SK-N-SH treated with all-trans-retinoic acid at 6 μM for 48 hours (cell line): ENCODE measurements around the gene HTR6.

Experiments
- ATAC-seq: fragments of 200-7000 bp; cut with Tn5 transposase; 3 replicates; pipeline ENCODE4 v1.9.1; 2020; ENCODE audit warnings: mild to moderate bottlenecking, moderate library complexity
- ARNTL ChIP-seq: fragments of 450-650 bp; formaldehyde crosslinking; IDR thresholded peaks from 2 replicates; pipeline ENCODE4 v1.5.0; 2020; ENCODE audit warnings: low read depth, mild to moderate bottlenecking, moderate library complexity, borderline replicate concordance
- CREB5 ChIP-seq: fragments of 250-450 bp; sonication (Bioruptor Pico); IDR thresholded peaks from 2 replicates; pipeline ENCODE4 v1.5.1; 2020; ENCODE audit warnings: low read depth, mild to moderate bottlenecking, moderate library complexity
- CSDC2 ChIP-seq: fragments of 250-450 bp; sonication (Bioruptor Pico); IDR thresholded peaks from 2 replicates; pipeline ENCODE4 v1.5.0; 2020; ENCODE audit warnings: mild to moderate bottlenecking, moderate library complexity
- CSRNP3 ChIP-seq: fragments of 250-450 bp; sonication (Bioruptor Pico); IDR thresholded peaks from 2 replicates; pipeline ENCODE4 v1.5.1; 2021; ENCODE audit warnings: mild to moderate bottlenecking, moderate library complexity
- ESRRG ChIP-seq: fragments of 250-450 bp; sonication (Bioruptor Pico); IDR thresholded peaks from 2 replicates; pipeline ENCODE4 v1.6.1; 2021; ENCODE audit warnings: mild to moderate bottlenecking
- GLIS3 ChIP-seq: fragments of 250-450 bp; sonication (Bioruptor Pico); IDR thresholded peaks from 2 replicates; pipeline ENCODE4 v1.5.0; 2020; ENCODE audit warnings: mild to moderate bottlenecking, moderate library complexity
- ISL1 ChIP-seq: fragments of 250-450 bp; sonication (Bioruptor Pico); IDR thresholded peaks from 2 replicates; pipeline ENCODE4 v2.1.2; 2022; ENCODE audit warnings: mild to moderate bottlenecking, moderate library complexity
- OSR1 ChIP-seq: fragments of 250-450 bp; sonication (Bioruptor Pico); IDR thresholded peaks from 2 replicates; pipeline ENCODE4 v1.8.0; 2022; ENCODE audit warnings: moderate library complexity, mild to moderate bottlenecking, inconsistent platforms
- RARB ChIP-seq: fragments of 250-450 bp; sonication (Bioruptor Pico); IDR thresholded peaks from 2 replicates; pipeline ENCODE4 v1.8.0; 2021; ENCODE audit warnings: mild to moderate bottlenecking, moderate library complexity
- SNAI2 ChIP-seq: fragments of 250-450 bp; sonication (Bioruptor Pico); IDR thresholded peaks from 2 replicates; pipeline ENCODE4 v1.5.0; 2020; ENCODE audit warnings: mild to moderate bottlenecking, moderate library complexity
- TCF4 ChIP-seq: fragments of 250-450 bp; sonication (Bioruptor Pico); IDR thresholded peaks from 2 replicates; pipeline ENCODE4 v1.8.0; 2021; ENCODE audit warnings: mild to moderate bottlenecking, moderate library complexity, borderline replicate concordance
- TOX ChIP-seq: fragments of 250-450 bp; sonication (Bioruptor Pico); IDR thresholded peaks from 2 replicates; pipeline ENCODE4 v1.8.0; 2021; ENCODE audit warnings: mild to moderate bottlenecking, moderate library complexity, borderline replicate concordance
- ZFP3 ChIP-seq: fragments of 250-450 bp; sonication (Bioruptor Pico); IDR thresholded peaks from 2 replicates; pipeline ENCODE4 v1.5.0; 2020; ENCODE audit warnings: mild to moderate bottlenecking, moderate library complexity
- ZFP30 ChIP-seq: fragments of 450-650 bp; formaldehyde crosslinking; IDR thresholded peaks from 2 replicates; pipeline ENCODE4 v1.5.0; 2022; ENCODE audit warnings: mild to moderate bottlenecking, moderate library complexity
- ZNF565 ChIP-seq: fragments of 450-650 bp; formaldehyde crosslinking; conservative IDR thresholded peaks from 2 replicates; pipeline ENCODE4 v1.5.0; 2020; ENCODE audit warnings: low read depth, mild to moderate bottlenecking, moderate library complexity
- ZNF8 ChIP-seq: fragments of 450-650 bp; formaldehyde crosslinking; IDR thresholded peaks from 2 replicates; pipeline ENCODE4 v1.5.0; 2020; ENCODE audit warnings: mild to moderate bottlenecking, moderate library complexity
- TF ChIP-seq, protein P1 (sequence below): fragments of 250-450 bp; sonication (Bioruptor Pico); IDR thresholded peaks from 2 replicates; pipeline ENCODE4 v1.8.0; 2020; ENCODE audit warnings: mild to moderate bottlenecking, moderate library complexity, borderline replicate concordance
- TF ChIP-seq, protein P2 (sequence below): fragments of 250-450 bp; sonication (Bioruptor Pico); IDR thresholded peaks from 2 replicates; pipeline ENCODE4 v1.8.0; 2021; ENCODE audit warnings: low read depth, mild to moderate bottlenecking, moderate library complexity, borderline replicate concordance

Gene HTR6

GRCh38 chr1:19678493-19678892 lies 13.8 kb downstream of the HTR6 start:
- ATAC-seq: no peak
- TF ChIP-seq CSRNP3: no peak
- TF ChIP-seq GLIS3 (CRISPR knock-in tag): no peak
- TF ChIP-seq ARNTL (CRISPR knock-in tag): no peak
- no peak for TF ChIP-seq ZFP3 (CRISPR knock-in tag)
- TF ChIP-seq RARB (CRISPR knock-in tag): no peak

- TF ChIP-seq TOX (CRISPR knock-in tag): no peak
- ATAC-seq: no peak
Measured at GRCh38 chr1:19678931-19679453, 14.3 kb downstream of the HTR6 start.

DNA sequence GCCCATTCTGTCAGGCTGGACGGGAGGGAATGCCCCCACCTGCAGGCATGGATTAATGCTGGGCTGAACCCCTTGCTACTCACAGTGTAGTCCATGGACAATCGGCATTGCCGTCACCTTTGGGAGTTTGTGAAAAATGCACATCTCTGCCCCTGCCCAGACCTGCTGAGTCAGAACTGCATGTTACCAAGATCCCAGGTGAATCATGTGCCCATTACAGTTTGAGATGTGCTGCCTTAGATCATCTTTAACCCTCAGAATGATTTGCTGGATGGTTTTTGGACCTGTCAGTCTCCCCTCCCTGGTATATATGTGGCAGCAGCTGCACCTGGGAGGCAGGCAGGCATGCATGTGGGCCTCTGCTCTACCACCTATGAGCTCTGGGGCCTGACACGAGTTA lies 15.0 kb downstream of the HTR6 start:
- no peak for ATAC-seq
- TF ChIP-seq SNAI2 (CRISPR knock-in tag): no peak
- TF ChIP-seq GLIS3 (CRISPR knock-in tag): no peak
- TF ChIP-seq ZNF565: no peak
- TF ChIP-seq, protein P1, sequence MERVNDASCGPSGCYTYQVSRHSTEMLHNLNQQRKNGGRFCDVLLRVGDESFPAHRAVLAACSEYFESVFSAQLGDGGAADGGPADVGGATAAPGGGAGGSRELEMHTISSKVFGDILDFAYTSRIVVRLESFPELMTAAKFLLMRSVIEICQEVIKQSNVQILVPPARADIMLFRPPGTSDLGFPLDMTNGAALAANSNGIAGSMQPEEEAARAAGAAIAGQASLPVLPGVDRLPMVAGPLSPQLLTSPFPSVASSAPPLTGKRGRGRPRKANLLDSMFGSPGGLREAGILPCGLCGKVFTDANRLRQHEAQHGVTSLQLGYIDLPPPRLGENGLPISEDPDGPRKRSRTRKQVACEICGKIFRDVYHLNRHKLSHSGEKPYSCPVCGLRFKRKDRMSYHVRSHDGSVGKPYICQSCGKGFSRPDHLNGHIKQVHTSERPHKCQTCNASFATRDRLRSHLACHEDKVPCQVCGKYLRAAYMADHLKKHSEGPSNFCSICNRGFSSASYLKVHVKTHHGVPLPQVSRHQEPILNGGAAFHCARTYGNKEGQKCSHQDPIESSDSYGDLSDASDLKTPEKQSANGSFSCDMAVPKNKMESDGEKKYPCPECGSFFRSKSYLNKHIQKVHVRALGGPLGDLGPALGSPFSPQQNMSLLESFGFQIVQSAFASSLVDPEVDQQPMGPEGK (CRISPR knock-in tag): no peak
- no peak for TF ChIP-seq OSR1 (CRISPR knock-in tag)
- TF ChIP-seq RARB (CRISPR knock-in tag): no peak
- no peak for TF ChIP-seq ZFP3 (CRISPR knock-in tag)
- no peak for TF ChIP-seq CSRNP3

GRCh38 chr1:19680644-19681043 lies 16.0 kb downstream of the HTR6 start:
- ATAC-seq: no peak
- no peak for TF ChIP-seq ARNTL (CRISPR knock-in tag)
- no peak for TF ChIP-seq SNAI2 (CRISPR knock-in tag)

GRCh38 chr1:19682257-19682656 lies 17.6 kb downstream of the HTR6 start:
- TF ChIP-seq CREB5: no peak
- no peak for TF ChIP-seq CSDC2
- no peak for TF ChIP-seq RARB (CRISPR knock-in tag)
- TF ChIP-seq ZNF8 (CRISPR knock-in tag): no peak
- TF ChIP-seq, protein P1 (CRISPR knock-in tag): no peak
- ATAC-seq: peak; percentile 62

DNA sequence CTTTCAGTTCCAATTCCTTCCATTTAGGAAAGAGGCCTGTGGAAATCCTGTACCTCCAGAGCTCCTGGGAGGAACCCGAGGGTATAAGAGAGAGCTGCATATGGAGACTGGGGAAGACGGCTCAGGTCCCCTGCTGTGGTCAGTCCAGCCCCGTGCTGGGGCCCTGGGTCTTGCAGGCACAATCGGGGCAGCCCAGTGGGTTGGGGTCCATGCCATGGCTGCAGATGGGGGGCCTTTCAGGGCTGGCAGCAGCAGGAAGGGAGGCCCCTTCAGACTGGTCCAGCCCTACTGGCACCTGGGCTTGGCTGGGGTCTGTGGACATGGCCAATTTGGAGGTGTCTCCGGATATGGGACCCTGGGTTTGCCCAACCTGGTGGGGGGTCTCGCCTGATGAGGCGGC lies 18.2 kb downstream of the HTR6 start:
- no peak for ATAC-seq
- TF ChIP-seq ARNTL (CRISPR knock-in tag) (no peak), ESRRG (no peak), ZNF565 (no peak), OSR1 (CRISPR knock-in tag) (no peak), RARB (CRISPR knock-in tag) (no peak), ZNF8 (CRISPR knock-in tag) (no peak), ISL1 (no peak), TOX (CRISPR knock-in tag) (no peak), CREB5 (no peak), TCF4 (CRISPR knock-in tag) (no peak), CSDC2 (no peak), ZFP30 (CRISPR knock-in tag) (no peak), ZFP3 (CRISPR knock-in tag) (no peak), SNAI2 (CRISPR knock-in tag) (no peak)
- TF ChIP-seq, protein P2, sequence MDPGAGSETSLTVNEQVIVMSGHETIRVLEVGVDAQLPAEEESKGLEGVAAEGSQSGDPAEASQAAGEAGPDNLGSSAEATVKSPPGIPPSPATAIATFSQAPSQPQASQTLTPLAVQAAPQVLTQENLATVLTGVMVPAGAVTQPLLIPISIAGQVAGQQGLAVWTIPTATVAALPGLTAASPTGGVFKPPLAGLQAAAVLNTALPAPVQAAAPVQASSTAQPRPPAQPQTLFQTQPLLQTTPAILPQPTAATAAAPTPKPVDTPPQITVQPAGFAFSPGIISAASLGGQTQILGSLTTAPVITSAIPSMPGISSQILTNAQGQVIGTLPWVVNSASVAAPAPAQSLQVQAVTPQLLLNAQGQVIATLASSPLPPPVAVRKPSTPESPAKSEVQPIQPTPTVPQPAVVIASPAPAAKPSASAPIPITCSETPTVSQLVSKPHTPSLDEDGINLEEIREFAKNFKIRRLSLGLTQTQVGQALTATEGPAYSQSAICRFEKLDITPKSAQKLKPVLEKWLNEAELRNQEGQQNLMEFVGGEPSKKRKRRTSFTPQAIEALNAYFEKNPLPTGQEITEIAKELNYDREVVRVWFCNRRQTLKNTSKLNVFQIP (CRISPR knock-in tag): no peak
